ENCODE results near the gene VEZF1. TPM values are rescaled to one million over a fixed set of nuclear protein-coding genes. Genes with fewer than 3 reads are reported as not detected.

Gene VEZF1
- total and polyA plus RNA-seq, 12 donors: 17.5 to 81.2 (median 60.7) TPM

GRCh38 chr17:57948555-57949420 lies 39.3 kb downstream of the VEZF1 start:
- WGBS, 2 donors: 50% methylated on average over 5 of the region's 5 CpGs
- intact Hi-C loops (cut with DNase I): loop anchor here in 1 of 10 donors (5.0 kb wide), 1 partner anchor 36 kb away; no protein-coding TSS in a partner anchor
- Histone ChIP-seq H3K4me1 (peaks cover 38 to 100% (median 88%) of the 10 kb centered on the region in 9 donors), H3K4me3 (no peak overlapping the region), H3K27me3 (no peaks in the 10 kb centered on the region), H3K9me3 (no peaks in the 10 kb centered on the region), H3K36me3 (no peaks in the 10 kb centered on the region), H3K27ac (peak overlapping the region; percentile 10 to 100 (median 83))
- DNase-seq (peak in 1 of 2 donors; percentile 30), ATAC-seq (peak in 4 of 8 donors; percentile 1 to 50 (median 26))
- TF ChIP-seq CTCF (IDR thresholded peaks at IDR 0.05): peak in 2 of 9 donors; percentile 15 to 21

- Histone ChIP-seq H3K36me3 (no peaks in the 10 kb centered on the region), H3K9me3 (no peaks in the 10 kb centered on the region), H3K4me1 (peaks cover 39 to 100% (median 88%) of the 10 kb centered on the region in 9 donors), H3K4me3 (no peak overlapping the region), H3K27me3 (no peaks in the 10 kb centered on the region), H3K27ac (peak overlapping the region; percentile 10 to 100 (median 83))
- WGBS, 2 donors: 61 to 73% methylated on average over 5 of the region's 5 CpGs
- intact Hi-C loops (cut with DNase I): loop anchor here in 1 of 10 donors (5.0 kb wide), 1 partner anchor 36 kb away; no protein-coding TSS in a partner anchor
- no peak for TF ChIP-seq CTCF (IDR thresholded peaks at IDR 0.05)
- DNase-seq: no peak
- ATAC-seq: peak in 1 of 8 donors; percentile 9
These were observed 39.9 kb downstream of the VEZF1 start for GRCh38 chr17:57948169-57948554.

GRCh38 chr17:57947369-57947768 lies 40.7 kb downstream of the VEZF1 start:
- Histone ChIP-seq H3K27ac (peak overlapping the region; percentile 57 to 100 (median 83)), H3K9me3 (no peaks in the 10 kb centered on the region), H3K27me3 (no peaks in the 10 kb centered on the region), H3K36me3 (no peaks in the 10 kb centered on the region), H3K4me1 (peaks cover 36 to 98% (median 88%) of the 10 kb centered on the region in 9 donors), H3K4me3 (peak overlapping the region in 9 of 10 donors; percentile 26 to 54 (median 50))
- intact Hi-C loops (cut with DNase I): loop anchor here in 1 of 10 donors (5.0 kb wide), 1 partner anchor 35 kb away; no protein-coding TSS in a partner anchor
- no peak for TF ChIP-seq CTCF (IDR thresholded peaks at IDR 0.05)
- DNase-seq (no peak), ATAC-seq (no peak)
- 77 to 79% methylated on average over 9 of the region's 9 CpGs for WGBS, 2 donors

GRCh38 chr17:57946798-57947358 lies 41.2 kb downstream of the VEZF1 start:
- Histone ChIP-seq H3K36me3 (no peaks in the 10 kb centered on the region), H3K9me3 (no peaks in the 10 kb centered on the region), H3K4me1 (peaks cover 40 to 98% (median 88%) of the 10 kb centered on the region in 9 donors), H3K27ac (peak overlapping the region; percentile 57 to 100 (median 83)), H3K4me3 (peak overlapping the region in 9 of 10 donors; percentile 26 to 54 (median 50)), H3K27me3 (no peaks in the 10 kb centered on the region)
- ATAC-seq: peak; percentile 46 to 82 (median 70)
- DNase-seq: peak; percentile 32 to 57
- TF ChIP-seq CTCF (IDR thresholded peaks at IDR 0.05): no peak
- intact Hi-C loops (cut with DNase I): loop anchor here in 1 of 10 donors (5.0 kb wide), 1 partner anchor 35 kb away; no protein-coding TSS in a partner anchor
- WGBS, 2 donors: 7 to 8% methylated on average over 10 of the region's 10 CpGs
